GM20431 (cell line): ENCODE data around the gene ZNF77.
"Not testable (repeated sequence)": the region's sequence is repeated elsewhere in the genome, so short reads cannot be mapped to it uniquely, and the experiment has no call there.

Source experiments
- in situ Hi-C: fragments of 300-500 bp; cut with MseI, MboI; formaldehyde crosslinking; loops from one replicate; pipeline ENCODE4 v1.15.0; 2020; ENCODE audit warnings: low sequenced_read_pairs; ENCODE audit not compliant: unreplicated experiment

ZNF77 gene

DNA sequence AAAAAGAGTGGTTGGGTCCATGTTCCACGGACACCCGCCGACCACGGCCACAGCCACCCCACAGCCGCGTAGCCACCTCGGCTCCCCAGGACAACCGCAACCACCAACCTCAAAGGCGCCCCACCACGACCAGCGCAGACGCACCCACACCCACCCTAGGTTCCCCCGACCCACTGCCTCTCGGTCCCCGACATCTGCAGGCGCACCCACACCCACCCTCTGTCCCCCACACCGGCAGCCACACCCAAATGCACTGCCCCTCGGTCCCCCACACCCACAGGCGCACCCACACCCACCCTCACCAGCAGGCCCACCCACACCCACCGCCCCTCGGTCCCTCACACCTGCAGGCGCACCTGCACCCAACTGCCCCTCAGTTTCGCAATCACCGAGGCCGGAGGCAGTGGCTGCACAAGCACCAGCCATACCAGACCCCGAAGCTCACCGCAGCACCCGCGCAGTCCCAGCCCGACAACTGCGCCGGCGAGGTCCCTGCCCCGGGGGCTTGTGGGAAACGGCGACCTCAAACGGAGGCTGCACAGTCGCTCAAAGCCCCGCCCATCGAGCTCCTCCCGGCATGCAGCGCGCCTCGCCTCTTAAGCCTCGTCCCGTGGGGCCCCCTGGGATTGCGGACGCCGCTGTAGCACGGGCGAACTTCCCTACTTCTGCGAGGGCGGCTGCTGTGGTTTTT, 18.3 kb downstream of the ZNF77 start:
- in situ Hi-C loops: no loop called here

DNA sequence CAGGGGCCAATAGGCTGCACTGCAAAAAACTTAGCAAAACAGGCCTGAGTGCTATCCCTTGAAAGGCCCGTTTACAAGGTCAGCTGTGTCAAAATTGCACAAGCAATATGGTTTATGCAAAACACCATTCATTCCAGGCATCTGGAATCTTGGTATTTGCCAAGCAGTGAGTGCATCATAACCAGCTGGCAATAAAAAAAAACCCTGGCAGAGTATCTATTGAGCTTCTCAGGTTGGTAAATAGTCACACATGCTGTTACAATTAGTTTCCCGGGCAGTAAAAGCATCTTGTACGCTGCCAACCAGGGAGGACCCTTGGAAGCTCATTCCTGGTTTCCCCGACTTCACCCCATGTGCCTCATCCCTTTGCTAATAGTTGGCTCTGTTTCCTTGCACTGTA, 21.3 kb downstream of the ZNF77 start:
- in situ Hi-C loops: no loop called here

DNA sequence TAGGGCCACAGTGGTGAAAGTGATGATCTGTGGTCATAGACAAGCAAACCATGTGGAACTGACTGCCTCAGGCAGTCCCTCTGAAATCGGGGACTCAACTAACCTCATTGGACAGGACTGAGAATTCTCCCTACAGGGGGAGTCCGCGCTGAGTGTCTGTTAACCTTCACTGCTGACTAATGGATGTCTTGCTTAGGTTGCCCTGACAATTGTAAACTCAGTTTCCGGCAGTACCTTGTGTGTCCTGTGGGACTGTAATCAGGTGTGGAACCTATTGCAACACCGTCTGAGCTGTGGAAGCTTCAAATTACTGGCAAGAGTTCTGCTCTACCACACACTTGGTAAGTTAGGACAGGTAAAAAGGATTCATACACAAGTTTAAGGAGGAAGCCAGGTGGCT, 21.8 kb downstream of the ZNF77 start:
- in situ Hi-C loops: no loop called here

DNA sequence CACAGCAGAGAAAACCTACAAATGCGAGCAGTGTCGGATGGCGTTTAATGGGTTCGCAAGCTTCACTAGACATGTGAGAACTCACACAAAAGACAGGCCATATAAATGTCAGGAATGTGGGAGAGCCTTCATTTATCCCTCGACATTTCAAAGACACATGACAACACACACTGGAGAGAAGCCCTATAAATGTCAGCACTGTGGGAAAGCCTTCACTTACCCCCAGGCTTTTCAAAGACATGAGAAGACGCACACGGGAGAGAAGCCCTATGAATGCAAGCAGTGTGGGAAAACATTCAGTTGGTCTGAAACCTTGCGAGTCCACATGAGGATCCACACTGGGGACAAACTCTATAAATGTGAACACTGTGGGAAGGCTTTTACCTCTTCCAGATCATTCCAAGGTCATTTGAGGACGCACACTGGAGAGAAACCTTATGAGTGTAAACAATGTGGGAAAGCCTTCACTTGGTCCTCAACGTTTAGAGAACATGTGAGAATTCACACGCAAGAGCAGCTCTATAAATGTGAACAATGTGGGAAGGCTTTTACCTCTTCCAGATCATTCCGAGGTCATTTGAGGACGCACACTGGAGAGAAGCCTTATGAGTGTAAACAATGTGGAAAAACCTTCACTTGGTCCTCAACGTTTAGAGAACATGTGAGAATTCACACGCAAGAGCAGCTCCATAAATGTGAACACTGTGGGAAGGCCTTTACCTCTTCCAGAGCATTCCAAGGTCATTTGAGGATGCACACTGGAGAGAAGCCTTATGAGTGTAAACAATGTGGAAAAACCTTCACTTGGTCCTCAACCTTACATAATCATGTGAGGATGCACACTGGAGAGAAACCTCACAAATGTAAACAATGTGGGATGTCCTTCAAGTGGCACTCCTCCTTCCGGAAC, 27.2 kb downstream of the ZNF77 start:
- in situ Hi-C loops: no loop called here

DNA sequence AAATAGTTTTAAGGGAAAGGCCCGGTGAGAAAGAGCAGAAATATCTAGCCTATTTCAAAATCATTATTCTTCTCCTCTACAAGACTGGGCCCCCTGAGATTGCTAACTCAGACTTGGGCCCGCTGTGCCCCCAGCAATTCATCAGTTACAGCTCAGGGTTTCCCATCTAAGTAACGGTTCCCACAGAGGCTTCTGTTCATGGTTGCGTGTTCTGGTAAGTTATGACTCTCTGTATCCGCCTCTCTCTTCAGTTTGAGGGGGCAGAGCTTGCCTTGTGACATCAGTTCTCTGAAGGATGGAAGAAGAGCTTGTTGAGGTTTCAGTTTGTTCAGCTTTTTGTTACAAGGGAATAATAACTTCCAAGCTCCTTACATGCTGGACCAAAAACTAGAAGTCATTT, 32.5 kb downstream of the ZNF77 start:
- in situ Hi-C loops: no loop called here

DNA sequence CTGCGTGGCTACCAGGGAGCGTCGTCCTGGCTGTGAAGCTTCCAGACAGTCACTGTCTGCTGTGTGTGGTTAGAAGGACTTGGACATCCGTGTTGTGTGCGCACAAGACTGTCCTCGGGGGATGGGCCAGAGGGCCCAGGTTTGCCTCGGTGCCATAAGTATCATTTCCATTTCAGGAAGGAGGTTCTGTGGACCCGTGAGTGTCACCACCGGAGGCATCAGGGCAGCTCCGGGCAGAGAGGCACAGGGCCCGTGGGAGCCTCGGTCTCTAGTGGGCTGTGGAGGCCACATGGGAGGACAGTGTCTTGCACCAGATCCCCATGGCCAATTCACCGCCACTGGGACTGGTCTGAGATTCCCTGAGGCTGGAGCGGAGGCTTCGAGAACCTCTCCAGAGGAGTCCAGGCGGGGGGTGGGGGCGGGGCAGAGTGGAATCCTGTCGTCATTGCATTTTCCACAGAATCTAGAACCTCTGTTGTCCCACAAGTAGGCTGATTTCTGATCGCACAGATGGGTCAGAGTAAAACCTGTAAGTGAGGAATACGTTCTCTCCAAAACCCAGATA, 38.1 kb downstream of the ZNF77 start:
- in situ Hi-C loops: no loop called here

DNA sequence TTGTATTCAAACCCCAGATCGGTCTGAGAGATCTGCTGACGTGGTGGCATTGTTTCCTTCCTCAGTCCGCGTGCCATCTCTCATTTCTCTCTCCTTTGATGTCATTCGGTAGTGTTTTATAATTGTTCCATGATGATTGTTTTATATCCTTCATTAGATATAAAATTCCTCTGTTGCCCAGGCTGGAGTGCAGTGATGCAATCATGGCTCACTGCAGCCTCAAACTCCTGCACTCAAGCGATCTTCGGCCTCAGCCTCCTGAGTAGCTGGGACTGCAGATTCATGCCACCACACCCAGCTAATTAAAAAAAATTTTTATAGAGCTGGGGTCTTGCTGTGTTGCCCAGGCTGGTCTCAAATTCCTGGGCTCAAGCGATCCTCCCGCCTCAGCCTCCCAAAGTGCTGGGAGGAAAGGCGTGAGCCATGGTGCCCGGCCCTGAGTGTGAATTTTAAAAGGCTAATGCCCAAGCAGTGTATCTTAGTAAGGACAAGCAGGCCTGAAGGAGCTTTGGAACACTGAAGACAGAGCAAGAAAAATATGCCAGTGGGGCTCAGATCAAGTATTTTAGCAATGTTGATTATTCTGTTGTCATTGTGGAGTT, 38.8 kb downstream of the ZNF77 start:
- in situ Hi-C loops: no loop called here

DNA sequence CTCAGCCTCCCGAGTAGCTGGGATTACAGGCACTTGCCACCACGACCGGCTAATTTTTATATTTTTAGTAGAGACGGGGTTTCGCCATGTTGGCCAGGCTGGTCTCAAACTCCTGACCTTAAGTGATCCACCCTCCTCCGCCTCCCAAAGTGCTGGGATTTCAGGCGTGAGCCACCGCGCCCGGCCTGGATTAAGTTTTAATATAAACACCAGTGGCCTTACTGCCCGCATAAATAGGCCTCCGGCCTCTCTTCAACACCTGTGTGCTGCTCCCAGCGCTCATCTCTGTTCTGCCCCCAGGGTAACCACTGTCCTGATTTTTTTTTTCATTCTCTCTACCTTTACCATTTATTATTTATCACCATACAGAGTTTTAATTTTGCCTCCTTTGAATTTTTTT, 41.4 kb downstream of the ZNF77 start:
- in situ Hi-C loops: not testable (repeated sequence)

DNA sequence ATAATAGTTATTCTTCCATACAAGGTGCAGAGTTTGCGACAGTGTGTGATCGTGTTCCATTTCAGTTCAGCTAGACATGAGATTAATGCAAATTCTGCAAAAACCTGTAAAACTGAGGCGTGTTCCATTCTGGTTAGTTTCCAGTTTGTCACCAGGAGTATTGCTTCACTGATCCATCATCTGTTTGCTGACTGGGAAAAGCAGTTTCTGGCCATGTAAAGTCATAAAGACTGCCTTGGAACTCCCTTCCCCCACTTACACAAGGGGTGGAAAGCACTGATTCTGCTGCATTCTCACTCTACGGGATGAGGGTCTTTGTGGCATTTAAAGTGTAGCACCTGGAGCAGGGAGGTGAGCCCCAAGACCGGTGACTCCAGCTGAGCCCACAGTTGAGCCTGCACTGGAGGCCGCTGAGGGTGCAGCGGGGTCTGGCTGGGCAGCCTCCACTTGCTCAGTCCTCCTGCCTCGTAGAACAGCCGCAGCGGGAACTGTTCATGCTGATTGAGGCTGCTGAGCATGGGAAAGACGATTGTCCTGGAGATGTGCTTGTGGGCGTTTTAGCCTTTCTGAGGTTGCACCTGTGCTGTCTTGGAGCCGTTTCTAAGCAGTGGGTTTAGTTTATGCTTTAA, 42.1 kb downstream of the ZNF77 start:
- in situ Hi-C loops: no loop called here

DNA sequence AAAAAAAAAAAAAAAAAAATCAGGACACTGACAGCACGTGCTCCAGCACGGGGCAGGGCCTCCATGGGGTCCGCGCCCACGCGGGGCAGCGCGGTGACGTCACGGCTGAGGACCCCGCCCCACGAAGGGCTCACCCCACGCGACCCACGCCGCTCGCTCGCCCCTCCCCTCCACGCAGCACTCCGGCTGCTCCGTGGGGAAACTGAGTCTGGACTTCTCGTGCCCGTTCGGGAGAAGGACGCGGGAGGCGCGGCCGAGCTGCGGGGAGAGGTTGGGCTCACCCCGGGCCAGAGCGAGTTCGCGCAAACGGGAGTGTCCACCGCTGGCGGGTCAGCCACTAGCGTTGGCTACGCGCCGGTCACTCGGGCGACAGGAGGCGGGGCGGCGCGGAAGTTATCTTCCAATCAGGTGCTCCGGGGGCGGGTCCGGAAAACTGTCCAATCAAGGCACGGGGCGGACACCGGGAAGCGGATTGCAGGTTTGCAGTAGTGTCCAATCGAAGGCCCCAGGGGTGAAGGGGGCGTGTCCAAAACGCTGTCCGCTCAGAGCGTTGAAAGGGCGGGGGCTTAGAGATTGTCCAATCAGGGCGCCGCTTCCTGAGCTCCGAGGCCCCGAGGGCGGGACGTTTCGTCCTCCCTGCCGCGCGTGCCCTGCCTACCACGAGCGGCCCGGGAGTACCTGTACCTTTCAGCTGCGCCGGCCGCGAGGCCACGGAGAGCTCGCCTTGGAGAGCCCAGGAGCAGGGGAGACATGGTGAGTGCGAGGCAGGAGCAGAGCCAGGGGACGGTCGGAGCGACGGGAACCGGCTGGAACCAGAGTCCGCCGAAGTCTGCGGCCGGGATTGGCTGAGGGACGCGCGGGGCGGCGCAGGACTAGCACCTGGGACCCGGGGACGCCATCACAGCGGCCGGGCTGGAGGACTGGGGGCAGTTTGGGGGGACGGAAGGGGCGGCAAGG, 44.2 kb downstream of the ZNF77 start, which contains the start of gene ZNF57:
ZNF57 (plus strand) TSS at position 633 of the 957 bp plus-strand sequence; CDS start at position 751, 118 bp downstream.
- in situ Hi-C loops: no loop called here

DNA sequence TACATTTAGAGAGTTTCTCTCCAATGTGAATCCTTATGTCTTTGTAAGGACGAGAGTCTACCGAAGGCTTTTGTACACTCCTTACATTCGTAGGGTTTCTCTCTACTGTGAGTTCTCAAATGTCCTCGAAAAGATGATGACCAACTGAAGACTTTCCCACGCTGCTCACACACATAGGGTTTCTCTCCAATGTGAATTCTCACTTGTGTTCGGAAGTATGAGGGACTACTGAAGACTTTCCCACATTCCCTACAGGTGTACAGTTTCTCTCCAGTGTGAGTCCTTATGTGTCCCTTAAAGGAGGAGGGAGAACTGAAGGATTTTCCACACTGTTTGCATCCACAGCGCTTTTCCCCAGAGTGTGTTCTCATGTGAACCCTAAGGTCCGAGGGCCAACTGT, 48.1 kb downstream of the ZNF77 start:
- in situ Hi-C loops: no loop called here

DNA sequence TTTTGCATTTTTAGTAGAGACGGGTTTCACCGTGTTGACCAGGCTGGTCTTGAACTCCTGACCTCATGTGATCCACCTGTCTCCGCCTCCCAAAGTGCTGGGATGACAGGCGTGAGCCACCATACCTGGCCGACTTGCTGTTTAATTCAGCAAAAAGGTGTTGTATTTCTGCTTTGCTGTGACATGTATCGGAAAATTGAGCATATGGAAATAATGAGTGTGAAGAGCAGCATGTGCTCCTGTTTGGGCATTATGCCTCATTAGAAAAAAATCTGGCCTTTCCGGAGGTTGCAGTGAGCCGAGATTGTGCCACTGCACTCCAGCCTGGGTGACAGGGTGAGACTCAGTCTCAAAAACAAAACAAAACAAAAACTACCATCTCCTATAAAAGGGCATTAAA, 54.2 kb downstream of the ZNF77 start:
- in situ Hi-C loops: not testable (repeated sequence)

DNA sequence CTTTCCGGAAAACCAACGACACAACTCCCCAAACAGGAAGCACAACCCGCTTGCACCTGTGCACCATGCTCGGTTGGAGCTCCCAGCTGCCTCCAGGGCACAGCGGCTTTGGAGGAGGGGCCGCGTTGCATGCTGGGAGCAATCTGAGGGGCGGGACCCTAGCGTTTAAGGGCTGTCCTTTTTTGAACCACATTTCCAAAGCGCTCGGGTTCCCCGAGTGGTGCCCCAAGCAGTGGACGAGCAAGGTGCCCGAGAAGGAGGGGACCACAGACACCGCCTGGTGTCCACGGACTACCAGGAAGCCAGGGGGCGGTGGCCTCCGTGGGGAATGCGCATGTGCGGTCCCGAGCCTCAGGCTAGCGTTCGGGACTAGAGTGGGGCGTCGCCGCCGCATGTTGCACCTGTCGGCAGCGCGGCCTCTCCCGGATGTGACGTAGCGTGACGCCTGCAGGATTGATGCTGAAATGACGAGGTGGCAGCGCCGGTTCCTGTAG, 56.0 kb downstream of the ZNF77 start:
- in situ Hi-C loops: no loop called here

DNA sequence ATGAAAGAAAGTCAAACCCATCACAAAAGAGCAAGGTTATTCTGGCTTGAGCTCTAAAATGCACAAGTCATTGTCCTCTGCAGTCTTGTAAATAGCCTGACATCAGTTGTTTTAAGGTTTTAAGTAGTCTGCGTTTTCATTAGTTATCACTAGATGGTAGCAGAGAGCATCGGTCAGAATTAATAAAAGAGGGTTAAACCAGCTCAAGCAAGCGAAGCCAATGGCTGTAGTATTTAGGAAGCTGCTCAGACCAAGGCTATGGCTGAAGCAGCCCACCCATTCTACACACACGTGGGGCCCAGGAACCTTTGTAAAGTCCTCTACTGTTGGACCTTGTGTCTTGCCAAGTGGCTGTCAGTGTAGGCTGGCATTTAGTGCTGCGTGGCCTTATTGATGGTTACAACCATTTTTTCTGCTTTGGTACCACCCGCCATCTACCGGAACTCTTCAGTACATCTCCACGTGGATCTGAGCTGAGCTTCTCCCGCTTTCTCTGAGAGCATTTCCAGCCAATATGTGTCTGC, 57.3 kb downstream of the ZNF77 start:
- in situ Hi-C loops: no loop called here

DNA sequence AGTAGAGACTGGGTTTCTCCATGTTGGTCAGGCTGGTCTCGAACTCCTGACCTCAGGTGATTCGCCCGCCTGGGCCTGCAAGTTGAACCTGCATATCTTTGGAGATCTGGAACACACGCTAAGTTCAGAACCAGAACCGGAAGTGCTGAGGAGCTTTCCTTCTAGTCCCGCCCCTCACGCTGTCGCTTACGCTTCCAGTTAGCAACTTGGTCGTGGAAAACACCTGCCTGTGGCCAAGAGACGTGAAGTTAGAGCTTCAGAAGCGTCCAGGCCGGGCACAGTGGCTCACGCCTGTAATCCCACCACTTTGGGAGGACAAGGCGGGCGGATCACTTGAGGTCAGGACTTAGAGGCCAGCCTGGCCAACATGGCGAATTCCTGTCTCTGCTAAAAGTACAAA, 59.0 kb downstream of the ZNF77 start:
- in situ Hi-C loops: no loop called here

DNA sequence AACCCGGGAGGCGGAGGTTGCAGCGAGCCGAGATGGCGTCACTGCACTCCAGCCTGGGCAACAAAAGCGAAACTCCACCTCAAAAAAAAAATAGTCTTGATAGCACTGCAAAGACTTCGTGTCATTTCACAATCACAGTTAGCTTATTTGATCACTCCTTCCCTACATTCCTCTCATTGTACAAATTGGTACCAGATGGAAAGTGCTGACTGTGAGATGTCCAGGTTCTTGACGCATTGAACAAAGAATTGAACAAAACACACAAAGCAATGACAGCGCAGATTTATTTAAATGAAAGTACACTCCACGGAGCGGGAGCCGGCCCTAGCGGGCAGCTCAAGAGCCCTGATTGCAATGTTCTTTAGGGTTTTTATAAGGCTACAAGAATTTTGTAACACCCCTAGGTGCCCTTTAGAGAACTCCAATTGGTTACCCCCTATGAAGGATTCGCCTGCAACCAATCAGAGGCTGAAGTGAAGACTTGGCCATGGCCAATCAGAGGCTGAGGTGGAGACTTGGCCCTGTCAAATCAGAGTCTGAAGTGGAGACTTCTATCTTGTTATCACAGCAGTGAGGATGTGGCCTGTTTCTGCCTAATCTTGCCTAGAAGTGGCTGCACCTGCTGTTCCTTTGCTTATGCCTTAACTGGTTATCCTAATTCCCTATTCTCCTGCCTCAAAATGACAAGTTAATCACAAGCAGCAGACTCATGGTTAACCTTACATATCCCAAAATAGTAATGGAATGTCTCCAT, 60.9 kb downstream of the ZNF77 start:
- in situ Hi-C loops: no loop called here
